AML-193 (cell line): ENCODE data around the gene FHIT.

ENCODE experiments used
- DNase-seq, 2 experiments: peaks; one replicate each; lab custom pipeline; 2025; lab: John Stamatoyannopoulos, UW

The FHIT gene

DNA sequence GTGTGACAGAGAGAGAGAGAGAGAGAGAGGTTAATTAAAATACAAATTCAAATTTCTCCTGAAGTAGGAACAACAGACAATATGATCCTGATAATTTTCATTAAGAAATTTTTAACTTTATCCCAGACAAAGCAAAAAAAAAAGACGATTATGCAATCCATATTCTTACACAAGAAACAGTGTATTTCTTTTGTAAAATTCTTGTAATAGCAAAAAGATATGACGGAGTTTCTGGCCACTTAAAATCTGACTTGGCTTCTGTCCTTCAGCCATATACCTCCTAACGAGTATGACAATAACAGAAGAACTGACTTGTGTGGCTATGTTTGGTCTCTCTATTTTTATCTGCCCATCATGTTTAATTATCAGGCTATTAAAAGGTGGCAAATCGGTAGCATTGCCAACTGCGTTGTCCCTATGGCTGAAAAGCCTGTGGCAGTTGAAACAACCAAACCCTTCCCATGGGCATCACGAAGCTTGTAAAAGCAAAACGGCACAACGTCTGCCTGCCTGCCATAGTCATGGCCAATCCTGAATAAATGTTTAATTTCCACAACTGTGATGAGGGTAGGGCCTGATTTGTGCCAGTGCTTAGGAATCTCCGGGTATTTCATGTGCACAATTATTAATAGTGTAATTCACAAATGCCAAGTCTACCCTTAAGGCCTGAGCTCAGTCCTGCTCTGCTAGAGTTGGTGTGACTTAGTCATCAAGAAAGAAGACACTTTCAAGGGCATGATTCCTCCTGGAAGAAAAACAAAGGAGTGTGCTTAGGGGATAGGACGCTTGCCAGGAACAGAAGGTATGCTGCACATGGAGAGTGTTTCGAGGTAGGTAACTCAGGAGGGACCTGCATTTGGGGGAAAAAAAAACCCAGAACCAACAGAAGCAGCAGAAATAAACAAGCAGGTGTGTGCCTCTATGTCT lies 1090.2 kb downstream of the FHIT start:
- no peak for DNase-seq

DNA sequence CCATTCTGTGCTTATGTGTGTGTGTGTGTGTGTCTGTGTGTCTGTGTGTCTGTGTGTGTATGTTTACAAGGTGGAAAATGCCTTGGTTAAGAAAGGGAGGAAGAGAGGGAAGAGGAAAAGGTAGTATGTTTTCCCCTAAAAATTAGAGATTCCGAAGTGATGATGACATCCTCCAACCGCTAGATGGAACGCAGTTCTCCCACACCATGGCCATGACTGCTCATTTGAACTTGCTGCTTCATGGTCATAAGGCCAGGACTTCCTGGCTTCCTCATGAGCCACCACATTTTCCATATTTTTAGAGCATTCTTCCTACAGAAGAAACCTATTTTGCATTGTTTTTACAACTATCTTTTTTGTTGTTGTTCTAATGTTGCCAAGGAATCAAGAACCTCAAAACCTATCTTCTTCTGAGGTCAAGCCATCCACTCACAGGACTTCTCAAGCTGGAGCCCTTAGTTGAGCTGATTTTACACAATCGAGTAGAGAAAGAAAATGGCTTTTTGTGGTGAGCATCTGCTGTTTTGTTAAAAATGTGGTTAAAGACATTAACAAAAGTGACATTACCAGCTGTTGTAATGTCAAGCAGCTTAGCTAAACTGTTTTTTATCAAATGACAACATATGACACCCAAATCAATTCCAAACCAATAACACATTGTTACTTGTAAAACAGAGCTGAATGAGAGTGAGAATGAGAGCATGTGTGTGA lies 1091.0 kb downstream of the FHIT start:
- DNase-seq, result peak in 1 of 2 experiments; percentile 13

DNA sequence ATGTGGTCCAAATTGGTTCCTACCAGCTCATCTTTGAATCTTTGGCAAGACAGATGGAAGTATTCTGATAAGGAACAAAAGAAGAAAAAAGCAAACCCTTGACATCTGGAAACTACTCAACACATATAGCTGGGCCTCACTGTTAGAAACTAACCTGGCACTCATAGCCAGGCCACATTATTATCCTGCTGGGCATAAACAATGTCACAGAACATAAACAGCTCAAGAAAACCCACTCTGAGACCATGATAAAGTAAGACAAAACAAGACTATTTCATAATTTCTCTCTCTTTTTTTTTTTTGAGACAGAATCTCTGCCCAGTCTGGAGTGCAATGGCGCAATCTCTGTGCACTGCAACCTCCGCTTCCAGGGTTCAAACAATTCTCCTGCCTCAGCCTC lies 1093.2 kb downstream of the FHIT start:
- DNase-seq, result no peak

DNA sequence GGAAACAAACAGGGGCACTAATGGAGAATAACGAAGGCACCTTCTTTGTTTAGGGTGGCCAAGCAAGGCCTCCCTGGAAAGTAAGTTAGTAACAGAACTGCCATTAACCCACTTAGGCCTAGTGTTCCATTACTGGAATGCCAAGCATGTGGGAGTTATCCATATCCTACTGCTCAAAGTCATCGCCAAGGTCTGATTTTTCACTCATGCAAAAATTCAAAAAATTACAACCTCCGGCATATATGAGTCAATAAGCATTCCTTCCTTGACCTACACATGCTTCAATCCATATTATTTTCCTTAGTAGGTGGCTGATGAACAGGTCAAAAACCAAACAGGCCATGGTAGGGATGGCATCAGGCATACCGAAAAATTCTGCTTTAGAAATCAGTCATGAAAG lies 1097.2 kb downstream of the FHIT start:
- no peak for DNase-seq

DNA sequence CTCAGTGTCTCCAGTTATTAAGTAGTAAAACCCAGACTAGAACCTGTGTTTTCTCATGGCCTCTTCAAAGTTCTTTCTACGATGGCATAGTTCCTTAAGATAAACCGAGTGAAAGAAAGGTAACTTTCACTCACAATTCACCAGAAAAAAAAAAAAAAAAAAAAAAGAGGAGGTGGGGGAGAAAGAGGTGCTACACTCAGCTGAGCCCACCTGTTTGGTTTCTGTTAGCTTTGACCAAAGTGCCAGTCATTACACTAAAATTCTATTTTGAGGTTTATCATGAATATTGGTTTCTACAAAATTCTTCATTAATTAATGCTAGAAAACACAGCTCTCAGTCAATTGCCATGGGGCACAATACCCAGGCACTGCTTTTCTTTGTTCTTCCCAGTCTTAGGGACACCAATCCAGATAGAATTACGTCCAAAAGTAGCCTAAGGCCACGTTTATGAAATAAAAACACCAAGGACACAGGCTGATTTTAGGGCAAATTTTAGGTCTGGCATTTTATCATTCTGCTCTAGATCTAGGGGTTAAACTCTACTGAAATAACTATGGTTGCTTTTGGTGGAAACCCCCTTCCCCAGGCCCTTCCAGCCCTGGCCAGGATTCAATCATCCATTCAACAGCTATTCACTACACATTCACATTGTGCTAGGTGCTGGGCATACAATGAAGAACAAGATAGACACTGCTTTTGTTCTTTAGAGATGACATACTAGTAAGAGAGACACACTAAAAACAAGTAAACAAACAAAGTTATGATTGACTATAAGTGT lies 1097.8 kb downstream of the FHIT start:
- DNase-seq, result no peak

DNA sequence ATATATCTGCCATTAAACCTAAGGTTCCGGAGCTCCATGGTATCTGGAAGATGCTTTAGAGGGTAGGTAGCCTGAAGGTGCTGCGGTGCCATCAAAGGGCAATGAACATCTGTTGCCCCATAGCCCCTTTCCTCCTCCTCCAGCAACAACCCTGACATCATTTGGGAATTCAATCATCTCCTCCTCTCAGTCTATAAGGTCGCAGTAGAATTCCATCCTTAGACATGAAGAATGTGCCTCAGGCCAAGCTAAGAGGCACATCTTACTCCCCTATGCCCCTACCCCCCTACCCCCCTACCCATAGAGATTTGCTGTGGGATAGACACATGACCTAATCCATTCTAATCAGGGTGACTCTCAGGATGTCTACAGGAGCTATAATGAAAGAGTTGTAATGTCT lies 1101.8 kb downstream of the FHIT start:
- DNase-seq, result no peak

DNA sequence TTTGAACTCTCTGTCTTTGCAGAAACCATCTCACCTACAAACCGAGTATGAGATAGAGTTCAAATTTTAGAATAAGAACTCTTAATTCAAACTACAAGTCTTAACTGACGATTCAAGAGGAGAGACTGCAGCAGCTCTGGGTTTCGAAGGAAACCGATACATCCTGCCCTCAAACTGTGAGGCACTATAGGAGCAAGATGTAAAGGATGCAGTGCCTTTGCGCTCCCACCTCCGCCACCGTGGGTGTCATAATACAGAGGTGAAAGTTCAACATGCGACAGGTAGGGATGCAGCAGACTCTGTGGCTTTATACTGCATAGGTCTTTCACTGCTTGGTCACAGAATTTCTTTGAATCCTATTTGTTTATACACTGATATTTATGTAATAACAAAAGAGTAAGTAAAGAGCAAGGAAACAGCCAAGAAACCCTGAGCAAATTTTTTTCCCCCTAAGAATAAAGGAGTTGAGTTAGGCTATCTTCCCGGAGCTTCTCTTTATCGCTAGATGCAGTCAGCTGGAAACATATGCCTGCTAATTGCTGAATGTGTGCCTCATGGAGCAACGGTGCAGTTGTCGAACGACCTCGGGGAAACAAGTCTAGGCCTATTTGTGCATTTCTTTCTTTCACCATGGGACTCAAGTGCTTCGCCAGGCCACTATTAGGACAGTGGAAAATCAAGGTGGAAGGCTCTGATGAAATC lies 1103.9 kb downstream of the FHIT start:
- no peak for DNase-seq

DNA sequence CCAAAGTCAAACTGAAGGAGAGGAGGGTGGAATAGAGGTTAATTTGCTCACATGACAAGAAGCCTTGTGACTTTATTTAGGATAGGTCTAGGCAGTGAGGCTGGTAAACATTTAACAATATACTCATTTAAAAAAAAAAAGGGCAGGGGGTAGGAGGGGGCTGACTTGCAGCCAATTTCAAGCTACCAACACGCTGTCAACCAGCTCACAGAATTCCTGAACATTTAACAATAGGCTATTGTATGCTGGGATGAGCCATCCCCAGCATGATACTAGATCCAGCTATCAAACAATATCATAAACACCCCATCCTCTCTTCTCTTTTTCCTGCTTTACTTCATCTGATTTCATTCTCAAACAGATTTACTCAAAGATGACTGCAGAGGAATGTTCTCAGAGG lies 1105.1 kb downstream of the FHIT start:
- no peak for DNase-seq

DNA sequence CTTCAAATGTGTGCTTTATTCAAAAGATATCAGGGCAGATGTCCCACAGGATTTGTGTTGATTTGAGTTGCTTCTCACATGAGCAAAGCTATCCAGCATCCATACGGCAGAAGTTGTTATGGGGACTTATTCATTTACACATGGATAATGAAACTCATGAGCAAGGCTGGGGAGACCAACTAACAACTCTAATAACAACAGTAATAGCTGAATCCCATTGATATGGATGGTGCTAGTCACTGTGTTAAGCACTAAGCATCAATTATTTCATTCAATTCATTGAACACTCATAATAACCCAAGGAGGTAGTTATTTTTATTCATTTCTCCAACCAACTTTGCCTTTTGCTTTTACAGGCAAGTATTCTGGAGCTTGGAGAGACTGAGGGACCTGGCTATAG lies 1107.2 kb downstream of the FHIT start:
- no peak for DNase-seq

DNA sequence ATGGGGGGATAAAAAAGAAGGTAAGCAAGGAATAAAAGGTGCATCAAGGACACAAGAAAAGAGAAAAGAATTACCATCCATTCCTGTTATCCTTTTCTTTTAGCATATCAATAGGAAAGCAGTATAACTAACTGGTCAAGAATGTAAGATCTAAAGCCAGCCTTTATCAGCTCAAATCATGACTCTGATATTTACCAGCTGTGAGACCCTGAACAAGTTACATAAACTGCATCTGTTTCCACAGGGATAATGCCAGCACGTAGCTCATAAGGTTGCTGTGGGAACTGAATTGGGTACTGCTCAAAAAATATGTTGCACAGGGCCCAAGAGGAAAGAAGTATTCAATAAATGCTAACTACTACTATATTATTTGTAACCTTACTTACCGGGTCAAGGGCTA lies 1109.2 kb downstream of the FHIT start:
- DNase-seq, result no peak

DNA sequence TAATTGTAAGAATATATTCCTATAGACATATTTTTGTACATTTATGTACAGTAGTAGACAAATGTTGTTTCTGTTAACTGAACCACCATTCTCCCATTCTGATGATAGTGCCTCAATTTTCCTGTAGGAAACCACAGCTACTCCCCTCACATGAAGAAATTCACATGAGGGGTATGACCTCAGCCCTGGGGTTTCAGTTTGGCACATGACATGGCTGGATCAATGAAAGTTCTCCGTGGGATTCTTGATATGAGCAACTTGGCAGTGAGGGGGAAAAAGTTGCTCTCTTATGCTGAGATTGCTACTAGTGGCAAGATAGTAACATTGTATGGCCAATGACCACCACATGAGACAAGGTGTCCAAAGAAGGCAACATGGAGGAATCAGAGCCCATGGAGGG lies 1111.1 kb downstream of the FHIT start:
- DNase-seq, result no peak

DNA sequence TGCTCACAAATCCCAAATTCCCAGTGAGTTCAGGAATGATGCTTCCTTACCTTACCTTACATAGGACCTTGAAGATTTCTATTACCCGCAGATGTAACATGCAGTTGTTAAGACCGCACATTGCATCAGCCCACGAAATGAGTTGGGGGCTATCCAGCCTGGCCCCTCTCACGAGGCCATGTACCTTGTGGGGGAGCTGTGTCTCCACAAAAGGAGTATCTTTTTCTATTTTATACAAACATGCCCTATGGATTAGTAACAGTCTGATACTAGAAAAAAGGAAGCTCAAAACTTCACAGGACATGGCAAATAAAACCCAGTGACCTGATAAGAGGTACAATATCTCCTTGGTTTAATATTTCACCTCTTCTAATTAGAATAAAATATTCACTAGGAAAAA lies 1114.7 kb downstream of the FHIT start:
- DNase-seq, result no peak

DNA sequence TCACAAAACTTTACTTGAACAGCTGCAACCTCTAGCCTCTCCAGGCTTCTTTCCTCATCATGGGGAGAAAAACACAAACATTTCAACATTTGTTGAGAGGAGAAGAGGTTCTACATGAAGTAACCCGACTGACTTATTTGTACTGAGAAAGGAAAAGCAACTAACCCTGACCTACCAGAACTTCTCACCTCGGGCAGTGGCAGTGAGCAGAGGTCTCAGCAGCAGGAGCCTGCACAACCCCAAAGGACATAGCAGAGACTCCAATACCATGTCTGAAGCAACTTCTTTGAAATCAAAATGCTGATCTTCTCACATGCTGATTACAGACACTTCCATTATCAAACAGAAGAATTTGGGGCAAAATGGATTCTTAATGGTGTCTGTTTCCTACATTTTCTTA lies 1115.8 kb downstream of the FHIT start:
- no peak for DNase-seq

DNA sequence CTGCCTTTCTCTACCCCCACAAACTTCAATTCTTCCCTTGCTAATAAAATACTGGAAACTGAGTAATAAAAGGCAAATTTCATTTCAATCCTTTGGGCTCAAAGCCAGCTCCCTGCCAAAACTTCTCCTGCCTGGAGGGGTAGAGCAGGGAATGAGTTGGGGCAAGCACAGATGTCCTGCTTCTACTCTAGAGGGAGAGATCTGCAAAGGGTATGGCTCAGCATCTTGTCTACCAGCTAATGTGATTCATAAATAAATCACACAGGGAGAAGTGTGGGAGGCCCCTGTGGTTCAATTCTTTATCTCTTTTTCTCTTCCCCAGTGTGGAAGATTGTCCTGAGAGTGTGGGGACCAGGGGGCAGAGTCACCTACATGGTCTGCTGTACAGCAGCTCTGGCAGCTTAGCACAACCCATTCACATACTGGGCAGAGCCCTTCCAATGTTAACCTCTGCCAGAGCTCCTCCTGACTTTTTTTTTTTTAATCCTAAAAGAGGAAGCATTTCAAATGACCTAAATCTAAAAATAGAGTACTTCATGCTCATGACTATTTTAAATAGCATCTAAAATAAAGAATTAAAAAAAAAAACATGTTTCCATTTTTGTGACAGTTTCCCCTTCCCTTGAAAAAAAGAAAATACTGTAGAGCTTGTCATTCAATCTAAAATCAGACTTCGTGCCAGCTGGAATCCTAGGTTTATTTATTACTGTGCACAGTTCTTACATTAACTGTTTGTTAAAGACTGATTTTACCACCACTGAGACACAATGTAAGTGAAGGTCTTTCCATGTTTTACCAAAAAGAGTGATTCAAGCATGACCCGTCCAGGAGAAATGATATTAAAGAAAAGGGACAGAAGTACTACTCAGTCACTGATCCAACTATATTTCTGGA lies 1117.7 kb downstream of the FHIT start:
- DNase-seq, result no peak

DNA sequence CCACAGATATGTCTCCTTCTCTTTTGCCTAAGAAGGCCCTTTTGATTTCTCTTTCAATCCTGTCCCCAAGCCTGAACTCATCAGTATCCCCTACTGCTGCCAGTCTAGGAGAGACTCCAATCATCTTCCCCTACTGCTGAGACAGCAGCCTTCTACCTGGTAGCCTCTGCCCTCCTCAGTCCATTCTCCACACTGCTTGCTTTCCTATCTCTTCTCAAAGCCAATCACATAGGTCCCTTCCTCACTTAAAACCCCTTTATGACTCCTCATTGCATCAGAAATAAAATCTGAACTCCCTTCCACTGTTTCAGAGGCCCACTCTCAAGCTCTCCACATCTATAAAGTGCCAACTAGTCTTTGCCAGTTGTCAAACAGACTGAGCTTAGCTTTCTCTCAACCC lies 1119.6 kb downstream of the FHIT start:
- no peak for DNase-seq

DNA sequence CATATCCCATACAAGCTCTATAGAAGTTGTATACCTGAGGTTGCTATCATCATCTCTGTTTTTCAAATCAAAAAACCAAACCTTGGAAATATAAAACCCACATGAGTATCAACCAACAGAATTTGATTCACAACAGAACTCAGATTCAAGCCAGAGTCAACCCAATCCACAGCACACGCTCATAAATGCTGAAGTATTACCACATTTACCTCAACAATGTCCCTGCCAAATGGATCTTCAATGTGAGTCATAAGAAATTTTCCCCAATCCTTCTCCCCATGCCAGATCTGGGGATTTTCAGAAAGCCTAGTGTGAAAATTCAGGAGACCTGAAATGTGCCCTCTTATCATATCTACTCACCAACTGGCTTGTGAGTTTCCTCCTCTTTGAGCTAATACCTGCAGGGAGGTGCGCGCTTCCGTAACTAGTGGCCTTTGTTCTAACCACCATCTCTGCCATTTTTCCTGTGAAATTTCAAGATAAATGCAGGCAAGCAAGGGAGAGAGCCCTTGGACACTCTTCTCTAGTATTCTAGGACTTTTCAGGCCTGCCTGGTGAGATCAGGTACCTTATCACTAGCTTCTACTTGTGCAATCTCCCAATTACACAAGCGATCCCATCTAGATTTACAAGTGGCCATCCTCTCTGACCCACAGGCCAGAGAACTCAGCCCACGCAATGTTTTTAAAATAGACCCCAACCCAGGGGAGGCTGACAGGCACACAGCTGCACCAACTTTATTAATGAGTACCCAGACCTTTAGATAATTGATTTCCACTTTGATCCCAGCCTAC lies 1124.5 kb downstream of the FHIT start:
- DNase-seq, result no peak

DNA sequence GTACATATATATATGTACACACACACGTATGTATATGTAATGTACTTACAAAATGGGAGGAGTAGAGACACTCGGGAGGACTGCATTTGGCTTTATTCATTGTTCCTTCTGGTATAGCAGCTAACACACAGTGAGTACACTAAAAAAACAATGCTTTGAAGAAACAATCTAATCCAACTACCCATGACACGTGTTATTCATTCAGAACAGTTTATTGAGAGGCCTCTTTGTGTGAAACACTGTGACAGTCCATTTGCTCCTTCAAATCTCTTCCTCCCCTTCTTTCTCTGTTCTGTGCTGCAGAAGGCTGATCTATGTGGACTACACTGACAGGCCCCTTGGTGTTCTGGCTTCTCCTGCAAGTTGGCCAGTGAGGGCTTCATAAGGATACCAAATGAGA lies 1125.6 kb downstream of the FHIT start:
- no peak for DNase-seq

DNA sequence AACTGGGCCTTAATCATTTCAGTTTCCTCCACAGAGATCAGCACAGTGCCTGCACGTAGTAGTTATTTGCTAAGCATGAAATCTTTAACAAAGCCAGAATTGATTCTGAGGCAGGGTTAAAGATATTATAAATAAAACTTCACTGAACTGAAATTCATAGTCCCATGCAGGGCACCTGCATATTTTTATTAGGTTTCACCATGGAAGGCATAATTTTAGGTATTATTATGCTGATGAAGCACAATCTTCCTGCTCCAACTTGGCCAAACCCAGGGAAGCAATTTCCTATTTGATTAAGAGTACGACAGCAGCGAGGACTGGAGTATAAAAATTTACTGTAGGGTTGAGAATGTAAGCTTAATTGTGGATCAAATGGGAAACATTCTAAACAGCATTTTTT lies 1131.0 kb downstream of the FHIT start:
- DNase-seq, result no peak

DNA sequence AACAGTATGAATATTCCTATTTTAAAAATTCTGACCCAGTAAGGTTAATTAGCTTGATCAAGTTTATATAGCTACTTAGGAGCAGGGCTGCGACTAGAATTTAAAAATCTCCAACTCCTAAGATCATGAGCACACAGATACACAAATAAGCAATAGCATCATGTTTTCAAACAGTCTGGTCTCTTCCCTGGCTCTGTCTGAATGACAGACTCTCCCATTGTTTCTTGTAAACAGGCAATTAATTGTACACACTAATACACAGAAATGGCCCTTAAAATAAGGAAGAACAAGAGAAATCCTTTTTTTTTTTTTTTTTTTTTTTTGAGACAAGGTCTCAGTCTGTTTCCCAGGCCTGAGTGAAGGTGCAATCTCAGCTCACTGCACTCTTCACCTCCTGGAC lies 1137.1 kb downstream of the FHIT start:
- no peak for DNase-seq

DNA sequence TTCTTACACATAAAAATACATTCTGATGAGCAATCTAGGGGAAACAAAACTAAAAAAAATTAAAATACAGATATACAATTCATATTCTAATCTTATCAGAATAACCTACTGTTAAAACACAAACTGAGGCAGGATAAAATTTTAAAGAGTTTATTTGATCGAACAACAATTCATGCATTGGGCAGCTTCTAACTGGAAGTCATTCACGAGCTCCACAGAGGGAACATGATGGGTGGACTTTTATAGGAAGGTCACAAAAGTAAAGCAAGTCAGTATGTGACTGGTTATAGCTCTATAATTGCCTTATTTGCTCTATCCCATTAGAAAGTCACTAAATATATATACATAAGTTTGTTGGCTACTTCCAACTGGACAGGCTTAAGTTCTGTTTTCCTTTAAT lies 1144.0 kb downstream of the FHIT start:
- DNase-seq, result no peak
